Small intestine (tissue), 7 donors: ENCODE data around the gene NR1H3. TPM values are rescaled to one million over a fixed set of nuclear protein-coding genes. Genes with fewer than 3 reads are reported as not detected.
A peak's percentile ranks its signal among the peaks of the same experiment; 100 is the strongest.

Source experiments
- DNase-seq, 2 donors: peaks; one replicate each; pipeline versions ENCODE4 v3.0.0 to v3.0.0-alpha.2; 2013
- FAIRE-seq: peaks from 2 replicates; lab custom pipeline; 2012; peaks lifted over from hg19 to GRCh38; lab: Jason Lieb, UNC
- H3K27ac ChIP-seq, 3 donors: one replicate each; pipeline ENCODE4 v1.5.1; 2013; ENCODE audit warnings: low read length in 2 of 3, mild to moderate bottlenecking in 2 of 3, control low read depth in 1 of 3, inconsistent platforms in 1 of 3, low read depth in 1 of 3, moderate library complexity in 1 of 3
- H3K27me3 ChIP-seq, 3 donors: one replicate each; pipeline ENCODE4 v1.6.1; 2013; ENCODE audit warnings: low read length in 3 of 3, inconsistent platforms in 1 of 3; ENCODE audit not compliant: control insufficient read depth in 3 of 3, insufficient read depth in 3 of 3
- H3K36me3 ChIP-seq, 3 donors: one replicate each; pipeline ENCODE4 v1.6.1; 2013; ENCODE audit warnings: low read length in 3 of 3, inconsistent platforms in 1 of 3, low read depth in 1 of 3, mild to moderate bottlenecking in 1 of 3, moderate library complexity in 1 of 3; ENCODE audit not compliant: control insufficient read depth in 3 of 3, insufficient read depth in 2 of 3
- H3K4me1 ChIP-seq, 3 donors: one replicate each; pipeline ENCODE4 v1.6.1; 2013; ENCODE audit warnings: low read length in 2 of 3, inconsistent platforms in 1 of 3, low read depth in 1 of 3, mild to moderate bottlenecking in 1 of 3, moderate library complexity in 1 of 3; ENCODE audit not compliant: control insufficient read depth in 3 of 3, insufficient read depth in 2 of 3
- H3K4me3 ChIP-seq, 3 donors: one replicate each; pipeline ENCODE4 v1.5.1; 2013; ENCODE audit warnings: low read length in 3 of 3, control low read depth in 1 of 3, inconsistent platforms in 1 of 3, low read depth in 1 of 3, mild to moderate bottlenecking in 1 of 3, moderate library complexity in 1 of 3
- H3K9me3 ChIP-seq, 2 donors: one replicate each; pipeline ENCODE4 v1.6.1; 2013; ENCODE audit warnings: low read depth in 1 of 2, low read length in 1 of 2; ENCODE audit not compliant: control insufficient read depth in 2 of 2, insufficient read depth in 1 of 2
- WGBS, 3 donors: extraction: QIAGEN DNeasy Blood & Tissue Kit; methylation state at CpG; one replicate each; pipeline ENCODE4 v1.1.7; 2013; 5-methylcytosine and 5-hydroxymethylcytosine counted together
- polyA plus RNA-seq, 4 donors: library from polyadenylated mRNA; stranded (reverse) in 3 of 4; unstranded in 1 of 4; fragments of 200-250 nt in 3 of 4; fragments of 120-200 nt in 1 of 4; gene quantifications; one replicate each; pipeline versions ENCODE4 v1.2.1 to v1.2.3, GENCODE V29; 2013
- donor health status: healthy with polysubstance abuse.
- donor health status: control.
- donor health status: control.
- donor health status: Bipolar disorder and iron deficiency.
- donor health status: healthy.

The NR1H3 gene
- polyA plus RNA-seq, 4 donors: 102 to 366 (median 199) TPM

DNA sequence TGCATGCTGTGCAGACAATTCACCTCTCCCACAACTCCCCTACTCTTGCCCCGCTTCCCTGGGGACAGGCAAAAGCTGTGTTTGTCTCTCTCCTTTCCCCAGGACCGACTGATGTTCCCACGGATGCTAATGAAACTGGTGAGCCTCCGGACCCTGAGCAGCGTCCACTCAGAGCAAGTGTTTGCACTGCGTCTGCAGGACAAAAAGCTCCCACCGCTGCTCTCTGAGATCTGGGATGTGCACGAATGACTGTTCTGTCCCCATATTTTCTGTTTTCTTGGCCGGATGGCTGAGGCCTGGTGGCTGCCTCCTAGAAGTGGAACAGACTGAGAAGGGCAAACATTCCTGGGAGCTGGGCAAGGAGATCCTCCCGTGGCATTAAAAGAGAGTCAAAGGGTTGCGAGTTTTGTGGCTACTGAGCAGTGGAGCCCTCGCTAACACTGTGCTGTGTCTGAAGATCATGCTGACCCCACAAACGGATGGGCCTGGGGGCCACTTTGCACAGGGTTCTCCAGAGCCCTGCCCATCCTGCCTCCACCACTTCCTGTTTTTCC, 10.7 kb downstream of the NR1H3 start:
- H3K27me3 ChIP-seq: no peaks in the 10 kb centered on the region
- H3K27ac ChIP-seq: peak overlapping the region; percentile 82 to 96 (median 92)
- no peaks in the 10 kb centered on the region for H3K9me3 ChIP-seq
- DNase-seq (no peak), FAIRE-seq (no peak)
- peaks cover 0 to 44% (median 4%) of the 10 kb centered on the region in 3 donors for H3K36me3 ChIP-seq
- H3K4me1 ChIP-seq: peaks cover 2 to 33% (median 3%) of the 10 kb centered on the region in 3 donors
- H3K4me3 ChIP-seq: peak overlapping the region in 2 of 3 donors; percentile 5 to 74
- WGBS, 3 donors: 38 to 52% (median 48%) methylated on average over 13 of the region's 13 CpGs

DNA sequence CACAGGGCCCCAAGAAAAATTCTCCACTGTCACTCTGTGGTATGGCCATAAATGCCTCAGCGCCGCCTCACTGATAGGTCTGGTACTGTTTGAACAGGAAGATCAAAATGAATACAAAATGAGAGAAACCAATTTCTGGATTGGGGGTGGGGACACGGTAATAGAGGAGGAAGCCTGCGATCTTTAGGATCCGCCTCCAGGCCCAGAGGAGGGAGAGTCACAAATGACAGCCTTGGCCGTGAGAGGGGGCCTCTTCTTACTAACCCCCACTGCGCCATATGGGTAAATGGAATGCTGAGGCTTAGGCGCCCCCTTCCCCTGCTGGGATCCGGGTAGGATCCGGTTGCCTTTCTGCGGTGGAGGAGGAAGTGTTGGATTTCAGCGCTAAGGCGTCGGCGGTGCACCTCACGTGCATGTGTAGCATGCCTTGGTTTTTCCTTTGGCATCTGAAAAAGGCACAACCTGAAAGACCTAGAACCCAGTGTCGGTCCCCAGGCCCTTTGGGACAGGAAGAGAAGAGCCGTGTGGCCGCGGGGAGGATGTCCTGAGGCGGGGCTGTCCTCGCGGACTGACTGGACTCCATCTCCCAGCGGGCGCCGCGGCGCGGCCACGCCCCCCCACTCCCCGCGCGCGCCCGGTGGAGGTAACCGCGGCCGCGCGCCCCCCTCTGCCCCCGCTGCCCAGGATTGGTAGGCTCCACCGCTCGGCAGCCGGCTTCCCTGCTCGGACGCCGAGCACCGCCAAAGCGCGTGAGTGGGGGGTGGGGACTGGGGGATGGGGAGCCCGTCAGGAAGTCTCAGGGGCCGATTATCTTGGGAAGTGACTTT, 11.4 kb downstream of the NR1H3 start:
- Histone ChIP-seq H3K27me3 (no peaks in the 10 kb centered on the region), H3K4me1 (peaks cover 2 to 33% (median 3%) of the 10 kb centered on the region in 3 donors), H3K27ac (peak overlapping the region; percentile 82 to 96 (median 92)), H3K9me3 (no peaks in the 10 kb centered on the region), H3K36me3 (peaks cover 0 to 38% (median 4%) of the 10 kb centered on the region in 3 donors), H3K4me3 (peak overlapping the region; percentile 62 to 85 (median 74))
- FAIRE-seq (no peak), DNase-seq (peak; percentile 88 to 93)
- WGBS, 3 donors: 0 to 1% (median 0%) methylated on average over 39 to 52 of the region's 52 CpGs

DNA sequence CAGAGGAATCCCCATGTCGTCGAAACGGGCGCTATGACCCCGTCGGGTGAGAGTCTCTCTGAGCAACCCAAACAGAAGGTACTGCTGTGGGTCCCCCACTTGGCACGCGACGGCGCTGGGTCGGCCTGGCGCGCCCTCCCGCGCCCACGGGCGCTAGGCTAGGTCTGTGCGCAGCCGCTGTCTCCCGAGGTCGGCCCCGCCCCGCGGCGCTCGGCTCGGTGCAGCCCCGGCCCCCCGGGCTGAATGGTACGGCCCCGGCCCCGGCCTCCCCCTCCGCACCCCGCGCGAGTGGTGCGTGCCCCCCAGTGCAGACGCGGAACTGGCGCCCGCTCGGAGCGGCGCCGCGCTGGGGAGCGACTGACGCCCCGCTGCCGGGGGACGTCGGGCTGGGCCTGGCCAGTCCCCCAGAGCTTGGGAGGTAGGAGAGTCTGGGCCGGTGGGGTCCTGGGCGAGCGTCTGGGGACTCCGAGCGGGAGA, 12.1 kb downstream of the NR1H3 start, which contains the start of gene MADD:
MADD (plus strand) TSS at position 305 of the 477 bp plus-strand sequence.
- no peaks in the 10 kb centered on the region for H3K9me3 ChIP-seq
- H3K4me1 ChIP-seq: peaks cover 2 to 33% (median 3%) of the 10 kb centered on the region in 3 donors
- FAIRE-seq (no peak), DNase-seq (peak; percentile 87 to 95)
- H3K36me3 ChIP-seq: peaks cover 2 to 41% (median 8%) of the 10 kb centered on the region in 3 donors
- peak within 1 kb of the TSS; percentile 82 to 96 (median 92) for H3K27ac ChIP-seq
- H3K27me3 ChIP-seq: no peaks in the 10 kb centered on the region
- H3K4me3 ChIP-seq: peak within 1 kb of the TSS; percentile 62 to 85 (median 74)
- WGBS, 3 donors: 0% methylated on average over 33 to 57 of the region's 57 CpGs

DNA sequence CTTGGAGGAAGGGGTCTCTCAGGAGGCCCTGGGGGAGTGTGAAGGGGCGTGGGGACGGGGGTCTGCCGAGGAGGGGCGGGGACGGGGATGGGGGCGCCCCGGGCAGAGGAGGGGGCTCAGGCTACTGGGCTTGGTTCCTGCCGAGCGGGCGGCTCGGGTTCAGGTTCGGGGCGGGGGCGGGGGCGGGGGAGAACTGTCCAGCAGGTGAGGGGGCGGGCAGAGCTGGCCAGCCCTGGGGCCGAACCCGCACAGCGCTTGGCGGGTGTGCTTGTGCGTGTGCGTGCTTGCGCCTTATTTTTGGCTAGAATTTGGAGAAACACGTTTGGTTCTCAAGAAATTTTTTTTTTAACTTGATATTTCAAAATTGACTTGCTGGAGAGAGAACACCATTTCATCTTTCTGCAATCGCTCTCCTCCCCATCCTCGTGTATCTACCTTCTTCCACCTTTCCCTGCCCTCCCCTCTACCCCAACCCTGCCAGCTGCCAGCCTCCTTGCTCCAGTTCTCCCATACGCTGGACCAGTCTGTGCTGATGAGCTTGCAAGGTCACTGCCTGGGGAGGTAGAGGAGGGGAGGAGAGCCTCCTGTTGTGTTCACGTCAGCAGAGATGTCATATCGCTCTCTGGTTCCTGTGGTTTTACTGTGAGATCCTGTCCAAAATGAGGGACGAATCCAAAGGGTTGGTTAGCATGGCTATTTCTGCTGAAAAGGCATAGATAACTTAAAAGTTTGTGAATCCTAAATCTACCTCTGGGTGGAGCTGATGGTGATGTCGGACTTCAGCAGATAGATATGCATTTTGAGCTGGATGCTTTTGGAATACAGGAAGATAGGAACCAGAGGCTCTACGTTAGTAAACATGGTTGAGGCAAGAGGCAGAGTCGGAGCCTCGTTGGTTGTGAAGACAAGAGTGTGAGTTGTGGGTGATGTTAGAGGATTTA, 12.8 kb downstream of the NR1H3 start:
- FAIRE-seq (no peak), DNase-seq (peak in 1 of 2 donors; percentile 45)
- H3K4me1 ChIP-seq: peaks cover 2 to 33% (median 3%) of the 10 kb centered on the region in 3 donors
- H3K4me3 ChIP-seq: peak overlapping the region; percentile 62 to 85 (median 74)
- H3K9me3 ChIP-seq: no peaks in the 10 kb centered on the region
- 1 to 3% (median 2%) methylated on average over 25 to 34 of the region's 34 CpGs for WGBS, 3 donors
- H3K36me3 ChIP-seq: peaks cover 2 to 45% (median 11%) of the 10 kb centered on the region in 3 donors
- peak overlapping the region; percentile 53 to 92 (median 83) for H3K27ac ChIP-seq
- H3K27me3 ChIP-seq: no peaks in the 10 kb centered on the region

DNA sequence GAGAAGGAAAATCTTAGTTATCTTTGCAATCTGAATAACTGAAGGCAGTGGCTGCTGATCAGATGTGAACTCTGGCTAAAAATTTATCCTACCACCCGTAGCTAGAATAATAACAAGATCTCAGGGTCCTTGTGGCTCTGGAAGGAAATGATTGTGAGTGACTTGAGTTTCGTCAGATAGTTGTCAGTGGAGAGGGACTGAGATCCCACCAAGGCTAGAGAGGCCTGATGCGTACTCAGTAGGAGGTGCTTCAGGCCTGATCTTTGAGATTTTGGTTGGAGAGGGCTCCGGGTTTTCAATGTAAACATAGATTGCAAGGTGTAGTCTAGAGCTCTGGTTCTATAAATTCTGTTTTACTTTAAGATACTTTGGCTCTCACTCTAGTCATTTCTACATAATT, 13.5 kb downstream of the NR1H3 start:
- Histone ChIP-seq H3K4me3 (peak overlapping the region in 1 of 3 donors; percentile 62), H3K9me3 (no peaks in the 10 kb centered on the region), H3K4me1 (peaks cover 2 to 33% (median 3%) of the 10 kb centered on the region in 3 donors), H3K27ac (peak overlapping the region in 2 of 3 donors; percentile 43 to 83), H3K27me3 (no peaks in the 10 kb centered on the region), H3K36me3 (peaks cover 9 to 44% (median 13%) of the 10 kb centered on the region in 3 donors)
- WGBS, 3 donors: 38 to 42% (median 39%) methylated on average over 4 of the region's 4 CpGs
- FAIRE-seq (no peak), DNase-seq (no peak)

DNA sequence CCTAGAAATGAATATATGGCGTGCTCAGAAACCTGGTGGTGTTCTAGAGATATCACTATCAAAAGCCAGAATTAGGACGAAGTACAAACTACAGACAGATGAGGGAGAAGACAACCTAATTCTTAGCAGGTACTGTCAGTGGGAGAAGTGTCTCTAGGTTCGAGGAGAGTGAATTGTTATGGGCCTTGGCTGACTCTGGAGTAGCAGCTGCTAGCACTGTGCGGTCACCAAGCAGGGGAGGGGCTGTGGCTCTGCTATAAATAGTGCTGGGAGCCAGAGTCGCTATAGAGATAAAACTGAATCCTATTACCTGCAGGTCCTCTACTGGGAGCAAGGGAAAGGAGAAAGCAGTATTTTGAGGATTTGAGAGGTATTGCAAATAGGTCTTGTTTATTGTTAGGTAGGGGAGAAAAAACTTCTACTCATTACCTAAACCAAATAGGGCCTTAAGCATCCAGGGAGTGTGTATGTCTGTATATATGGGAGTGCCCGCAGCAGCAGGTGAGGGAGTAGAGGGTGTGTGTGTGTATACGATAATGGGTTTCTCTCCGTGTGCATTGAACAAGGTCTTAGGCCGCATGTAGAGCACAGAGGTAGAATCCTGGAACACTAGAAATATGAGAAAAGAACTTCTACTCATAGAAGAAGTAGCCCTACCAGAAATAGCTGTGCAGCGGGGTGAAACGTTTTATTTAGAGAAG, 14.3 kb downstream of the NR1H3 start:
- WGBS, 3 donors: 32 to 49% (median 33%) methylated on average over 11 of the region's 11 CpGs
- FAIRE-seq: no peak
- H3K9me3 ChIP-seq: no peaks in the 10 kb centered on the region
- peak overlapping the region in 2 of 3 donors; percentile 34 to 52 for H3K27ac ChIP-seq
- no peak overlapping the region for H3K4me3 ChIP-seq
- no peaks in the 10 kb centered on the region for H3K27me3 ChIP-seq
- H3K36me3 ChIP-seq: peaks cover 14 to 44% (median 15%) of the 10 kb centered on the region in 3 donors
- H3K4me1 ChIP-seq: peaks cover 2 to 33% (median 3%) of the 10 kb centered on the region in 3 donors
- DNase-seq: peak; percentile 55 to 59

DNA sequence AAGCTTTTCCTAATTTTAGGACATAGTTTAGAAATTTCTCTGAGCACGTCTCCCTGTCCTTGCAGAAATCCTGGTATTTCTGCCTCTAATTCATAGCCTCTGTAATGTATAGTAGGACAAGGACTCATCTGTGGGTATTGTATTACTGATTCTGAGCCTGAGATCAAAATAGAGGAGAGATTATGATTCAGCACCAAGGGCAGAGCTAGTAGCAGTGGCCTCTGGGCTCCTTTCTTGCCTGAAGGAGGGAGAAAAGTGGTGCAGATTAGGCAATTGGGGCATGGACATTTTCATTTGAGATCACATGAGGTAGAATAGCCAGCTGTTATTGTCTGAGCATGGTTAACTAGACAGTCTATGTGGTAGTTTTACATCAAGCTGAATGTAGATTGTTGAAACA, 14.9 kb downstream of the NR1H3 start:
- peaks cover 2 to 32% (median 3%) of the 10 kb centered on the region in 3 donors for H3K4me1 ChIP-seq
- no peaks in the 10 kb centered on the region for H3K9me3 ChIP-seq
- no peaks in the 10 kb centered on the region for H3K27me3 ChIP-seq
- no peak overlapping the region for H3K4me3 ChIP-seq
- peaks cover 14 to 44% (median 18%) of the 10 kb centered on the region in 3 donors for H3K36me3 ChIP-seq
- H3K27ac ChIP-seq: no peak overlapping the region
- WGBS, 3 donors: 0% methylated on average over 1 of the region's 1 CpG
- no peak for FAIRE-seq
- DNase-seq: no peak
